Measurements from ENCODE around the gene DDX11.
"Not testable (repeated sequence)": the region's sequence is repeated elsewhere in the genome, so short reads cannot be mapped to it uniquely, and the experiment has no call there.

DNA sequence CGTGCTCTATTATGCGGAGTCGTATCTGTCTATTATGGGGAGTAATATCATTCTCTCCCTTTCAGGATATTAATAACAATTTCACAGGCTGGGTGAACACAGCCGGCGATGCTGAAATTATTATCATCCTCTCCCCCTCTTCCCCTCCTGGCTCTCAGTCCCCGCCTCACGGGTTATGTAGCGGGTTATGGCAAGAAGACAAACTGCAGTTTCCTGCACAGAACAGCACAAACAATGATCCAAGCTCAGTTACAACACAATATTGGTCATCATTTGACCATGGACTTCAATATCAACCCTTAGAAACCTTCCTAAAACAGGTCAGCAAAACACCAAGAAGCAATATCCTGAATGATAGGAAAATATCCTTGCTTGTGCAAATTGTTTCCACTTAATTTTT lies 50.5 kb downstream of the DDX11 start:
- TF ChIP-seq, protein P1, sequence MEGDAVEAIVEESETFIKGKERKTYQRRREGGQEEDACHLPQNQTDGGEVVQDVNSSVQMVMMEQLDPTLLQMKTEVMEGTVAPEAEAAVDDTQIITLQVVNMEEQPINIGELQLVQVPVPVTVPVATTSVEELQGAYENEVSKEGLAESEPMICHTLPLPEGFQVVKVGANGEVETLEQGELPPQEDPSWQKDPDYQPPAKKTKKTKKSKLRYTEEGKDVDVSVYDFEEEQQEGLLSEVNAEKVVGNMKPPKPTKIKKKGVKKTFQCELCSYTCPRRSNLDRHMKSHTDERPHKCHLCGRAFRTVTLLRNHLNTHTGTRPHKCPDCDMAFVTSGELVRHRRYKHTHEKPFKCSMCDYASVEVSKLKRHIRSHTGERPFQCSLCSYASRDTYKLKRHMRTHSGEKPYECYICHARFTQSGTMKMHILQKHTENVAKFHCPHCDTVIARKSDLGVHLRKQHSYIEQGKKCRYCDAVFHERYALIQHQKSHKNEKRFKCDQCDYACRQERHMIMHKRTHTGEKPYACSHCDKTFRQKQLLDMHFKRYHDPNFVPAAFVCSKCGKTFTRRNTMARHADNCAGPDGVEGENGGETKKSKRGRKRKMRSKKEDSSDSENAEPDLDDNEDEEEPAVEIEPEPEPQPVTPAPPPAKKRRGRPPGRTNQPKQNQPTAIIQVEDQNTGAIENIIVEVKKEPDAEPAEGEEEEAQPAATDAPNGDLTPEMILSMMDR (conservative IDR thresholded peaks at IDR 0.05) = not testable (repeated sequence)
- not testable (repeated sequence) for TF ChIP-seq ZFX (IDR thresholded peaks at IDR 0.05)

Measured in C4-2B (cell line).